ENCODE results near the gene RPS27L.

DNA sequence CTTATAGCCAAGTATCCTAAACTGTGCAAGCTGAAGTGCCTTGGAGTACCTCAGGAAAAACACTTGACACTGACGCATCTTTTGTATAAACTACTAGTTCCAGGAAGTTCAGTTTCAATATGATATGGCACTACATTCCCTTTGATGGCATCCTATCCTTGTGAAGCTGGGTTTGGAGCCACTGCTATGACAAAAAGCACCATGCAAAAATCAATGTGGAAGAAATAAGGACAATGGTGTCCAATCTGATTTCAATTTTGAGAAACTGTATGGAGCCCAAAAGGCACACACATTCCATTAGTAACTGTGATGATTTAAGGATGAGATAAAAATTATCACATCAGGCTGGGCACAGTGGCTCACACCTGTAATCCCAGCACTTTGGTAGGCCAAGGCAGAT, 5.6 kb downstream of the RPS27L start:
- TF ChIP-seq EZH2 (IDR thresholded peaks at IDR 0.05; ENCODE audit: borderline replicate concordance, low read length): no peak
- TF ChIP-seq, protein P1, sequence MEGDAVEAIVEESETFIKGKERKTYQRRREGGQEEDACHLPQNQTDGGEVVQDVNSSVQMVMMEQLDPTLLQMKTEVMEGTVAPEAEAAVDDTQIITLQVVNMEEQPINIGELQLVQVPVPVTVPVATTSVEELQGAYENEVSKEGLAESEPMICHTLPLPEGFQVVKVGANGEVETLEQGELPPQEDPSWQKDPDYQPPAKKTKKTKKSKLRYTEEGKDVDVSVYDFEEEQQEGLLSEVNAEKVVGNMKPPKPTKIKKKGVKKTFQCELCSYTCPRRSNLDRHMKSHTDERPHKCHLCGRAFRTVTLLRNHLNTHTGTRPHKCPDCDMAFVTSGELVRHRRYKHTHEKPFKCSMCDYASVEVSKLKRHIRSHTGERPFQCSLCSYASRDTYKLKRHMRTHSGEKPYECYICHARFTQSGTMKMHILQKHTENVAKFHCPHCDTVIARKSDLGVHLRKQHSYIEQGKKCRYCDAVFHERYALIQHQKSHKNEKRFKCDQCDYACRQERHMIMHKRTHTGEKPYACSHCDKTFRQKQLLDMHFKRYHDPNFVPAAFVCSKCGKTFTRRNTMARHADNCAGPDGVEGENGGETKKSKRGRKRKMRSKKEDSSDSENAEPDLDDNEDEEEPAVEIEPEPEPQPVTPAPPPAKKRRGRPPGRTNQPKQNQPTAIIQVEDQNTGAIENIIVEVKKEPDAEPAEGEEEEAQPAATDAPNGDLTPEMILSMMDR (IDR thresholded peaks at IDR 0.05; ENCODE audit: low read length): no peak
